Activated CD8-positive, alpha-beta T cell treated with anti-CD3 and anti-CD28 coated beads for 36 hours (primary cell): ENCODE data around the gene DAB2IP. TPM values are rescaled to one million over a fixed set of nuclear protein-coding genes. Genes with fewer than 3 reads are reported as not detected.

Experiments used
- ATAC-seq: fragments of 200-7000 bp; cut with Tn5 transposase; one replicate; pipeline ENCODE4 v1.10.0; 2021; ENCODE audit warnings: mild to moderate bottlenecking, moderate library complexity
- CTCF ChIA-PET: fragments of 350-600 bp; sonication (Branson Sonifier 250); formaldehyde crosslinking; loops from one replicate; lab custom pipeline; 2021; ENCODE audit warnings: antibody characterized with exemption; lab: Charles Lee
- POLR2A ChIA-PET: fragments of 350-600 bp; sonication (Branson Sonifier 250); formaldehyde crosslinking; loops from one replicate; lab custom pipeline; 2021; ENCODE audit warnings: antibody characterized with exemption; lab: Charles Lee
- DNase-seq: peaks from one replicate; pipeline ENCODE4 v3.0.0-alpha.2; 2020
- H3K27ac Mint-ChIP-seq: one replicate; pipeline ENCODE4 v1.8.0; 2021; ENCODE audit warnings: mild to moderate bottlenecking, mixed read lengths
- H3K27me3 Mint-ChIP-seq: one replicate; pipeline ENCODE4 v1.8.0; 2021; ENCODE audit warnings: mixed read lengths
- H3K36me3 Mint-ChIP-seq: one replicate; pipeline ENCODE4 v1.8.0; 2021; ENCODE audit warnings: low read depth, mixed read lengths
- H3K4me1 Mint-ChIP-seq: one replicate; pipeline ENCODE4 v1.8.0; 2021; ENCODE audit warnings: low read depth, mixed read lengths
- H3K4me3 Mint-ChIP-seq: one replicate; pipeline ENCODE4 v1.8.0; 2021; ENCODE audit warnings: mild to moderate bottlenecking, moderate library complexity, mixed read lengths
- H3K9me3 Mint-ChIP-seq: one replicate; pipeline ENCODE4 v1.8.0; 2021; ENCODE audit warnings: mixed read lengths
- intact Hi-C: fragments of 100-400 bp; cut with micrococcal nuclease; formaldehyde crosslinking; loops from one replicate; pipeline ENCODE4 v1.10.0; 2022
- total RNA-seq, 2 experiments: library from RNA; stranded (reverse); gene quantifications; one replicate each; pipeline ENCODE4 v1.2.3, GENCODE V29; 2021
- TF ChIP-seq, protein P1 (sequence below): fragments of 200-600 bp; IDR thresholded peaks from one replicate; pipeline ENCODE4 v1.8.0; 2022; ENCODE audit warnings: antibody characterized with exemption, mild to moderate bottlenecking

DAB2IP gene
- total RNA-seq, 2 experiments from 2014 or later = 0.54 to 1.5 TPM

DNA sequence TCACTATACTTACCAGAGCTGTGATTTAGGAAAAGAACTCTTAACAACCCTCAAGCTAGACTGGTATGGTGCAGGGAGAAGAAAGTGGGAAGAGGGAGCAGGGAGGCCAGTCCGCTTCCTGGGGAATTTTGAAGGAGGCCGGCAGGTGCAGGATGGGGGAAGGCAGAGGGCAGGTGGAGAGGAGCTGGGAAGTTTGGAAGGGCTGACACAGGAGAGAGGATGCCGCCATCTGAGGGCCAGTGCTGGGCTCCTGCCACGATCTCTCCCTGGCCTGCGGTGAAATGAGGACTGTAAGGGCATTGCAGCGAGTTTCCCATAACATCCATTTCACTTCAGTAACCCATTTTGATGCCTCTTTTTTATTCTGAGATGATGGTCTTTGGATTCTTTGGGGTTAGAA is 8.9 kb downstream of the DAB2IP start:
- peaks cover 10% of the 10 kb centered on the region for H3K27me3 Mint-ChIP-seq
- TF ChIP-seq, protein P1, sequence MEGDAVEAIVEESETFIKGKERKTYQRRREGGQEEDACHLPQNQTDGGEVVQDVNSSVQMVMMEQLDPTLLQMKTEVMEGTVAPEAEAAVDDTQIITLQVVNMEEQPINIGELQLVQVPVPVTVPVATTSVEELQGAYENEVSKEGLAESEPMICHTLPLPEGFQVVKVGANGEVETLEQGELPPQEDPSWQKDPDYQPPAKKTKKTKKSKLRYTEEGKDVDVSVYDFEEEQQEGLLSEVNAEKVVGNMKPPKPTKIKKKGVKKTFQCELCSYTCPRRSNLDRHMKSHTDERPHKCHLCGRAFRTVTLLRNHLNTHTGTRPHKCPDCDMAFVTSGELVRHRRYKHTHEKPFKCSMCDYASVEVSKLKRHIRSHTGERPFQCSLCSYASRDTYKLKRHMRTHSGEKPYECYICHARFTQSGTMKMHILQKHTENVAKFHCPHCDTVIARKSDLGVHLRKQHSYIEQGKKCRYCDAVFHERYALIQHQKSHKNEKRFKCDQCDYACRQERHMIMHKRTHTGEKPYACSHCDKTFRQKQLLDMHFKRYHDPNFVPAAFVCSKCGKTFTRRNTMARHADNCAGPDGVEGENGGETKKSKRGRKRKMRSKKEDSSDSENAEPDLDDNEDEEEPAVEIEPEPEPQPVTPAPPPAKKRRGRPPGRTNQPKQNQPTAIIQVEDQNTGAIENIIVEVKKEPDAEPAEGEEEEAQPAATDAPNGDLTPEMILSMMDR = no peak
- H3K9me3 Mint-ChIP-seq = no peaks in the 10 kb centered on the region
- H3K4me1 Mint-ChIP-seq = no peaks in the 10 kb centered on the region
- no peak overlapping the region for H3K27ac Mint-ChIP-seq
- POLR2A ChIA-PET = no interaction called here
- no peak overlapping the region for H3K4me3 Mint-ChIP-seq
- no peak for ATAC-seq
- DNase-seq = no peak
- H3K36me3 Mint-ChIP-seq = no peaks in the 10 kb centered on the region
- intact Hi-C loops = no loop called here
- CTCF ChIA-PET = no interaction called here

DNA sequence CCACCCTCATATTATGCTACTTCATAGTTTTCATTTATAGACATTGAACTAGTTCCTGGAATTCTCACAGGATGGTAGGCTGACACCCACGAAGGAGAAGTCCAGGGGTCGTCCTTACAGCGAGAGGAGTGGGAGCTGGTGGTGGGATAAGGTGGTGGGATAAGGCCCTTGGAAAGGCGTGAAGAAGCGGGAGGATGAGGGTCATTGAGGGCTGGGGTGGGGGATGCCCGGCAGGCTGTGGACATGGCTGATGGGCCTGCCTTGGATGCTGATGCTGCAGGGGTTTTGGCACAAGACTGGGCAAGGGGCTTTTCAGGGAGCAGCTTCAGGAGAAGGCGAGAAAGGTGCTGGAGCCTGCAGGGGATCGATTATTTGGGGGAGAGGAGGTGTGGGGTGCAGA is 9.4 kb downstream of the DAB2IP start:
- no peak for ATAC-seq
- Mint-ChIP-seq H3K36me3 (no peaks in the 10 kb centered on the region), H3K27me3 (peaks cover 12% of the 10 kb centered on the region), H3K4me1 (no peaks in the 10 kb centered on the region), H3K9me3 (no peaks in the 10 kb centered on the region), H3K27ac (no peak overlapping the region), H3K4me3 (no peak overlapping the region)
- CTCF ChIA-PET = no interaction called here
- TF ChIP-seq, protein P1 = no peak
- no peak for DNase-seq
- intact Hi-C loops = no loop called here
- POLR2A ChIA-PET = no interaction called here

DNA sequence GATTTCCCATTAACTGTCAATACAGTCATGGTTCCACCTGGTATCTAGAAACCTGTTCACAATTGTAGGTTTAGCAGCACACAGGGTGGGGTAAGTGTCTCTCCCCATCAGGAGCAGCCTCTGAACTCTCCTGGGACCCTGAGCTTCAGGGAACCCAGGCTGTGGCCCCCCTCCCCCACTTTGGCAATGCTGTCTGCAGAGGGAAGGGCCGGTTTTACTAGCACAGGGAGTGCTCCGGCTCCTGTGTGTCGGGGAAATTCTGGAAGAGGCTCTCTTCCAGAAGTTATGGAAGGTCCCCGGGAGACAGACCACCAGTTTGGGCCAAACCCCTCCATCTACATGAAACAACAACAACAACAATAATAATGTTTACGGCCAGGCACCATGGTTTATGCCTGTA is 9.9 kb downstream of the DAB2IP start:
- intact Hi-C loops = no loop called here

DNA sequence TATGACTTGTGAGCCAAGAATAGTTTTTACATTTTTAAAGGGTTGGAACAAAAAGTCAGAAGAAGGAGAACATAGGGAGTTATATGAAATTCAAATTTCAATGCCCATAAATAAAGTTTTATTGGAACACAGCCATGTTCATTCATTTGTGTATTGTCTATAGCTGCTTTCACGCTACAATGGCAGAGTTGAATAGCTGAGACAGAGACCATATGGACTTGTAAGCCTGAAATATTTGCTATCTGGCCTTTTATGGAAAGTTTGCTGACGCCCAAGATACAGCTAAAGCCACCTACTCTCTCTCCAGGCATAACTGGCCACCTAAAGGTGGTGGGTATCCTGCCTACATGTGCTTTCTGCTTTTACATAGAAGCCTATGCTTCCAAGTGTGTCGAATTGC is 10.9 kb downstream of the DAB2IP start:
- ChIA-PET CTCF (interaction anchor here (2.0 kb wide), 1 partner anchor 23 kb away, joined by 6 read pairs; no protein-coding TSS in a partner anchor), POLR2A (interaction anchor here (0.6 kb wide), 1 partner anchor 58 kb away, joined by 3 read pairs; no protein-coding TSS in a partner anchor)
- Mint-ChIP-seq H3K27me3 (peaks cover 10% of the 10 kb centered on the region), H3K4me3 (no peak overlapping the region), H3K36me3 (no peaks in the 10 kb centered on the region), H3K27ac (no peak overlapping the region), H3K9me3 (no peaks in the 10 kb centered on the region), H3K4me1 (no peaks in the 10 kb centered on the region)
- DNase-seq (no peak), ATAC-seq (no peak)
- TF ChIP-seq, protein P1 = no peak
- intact Hi-C loops = no loop called here

More for the DNA sequence above, 9.9 kb downstream of the DAB2IP start:
- no peak for ATAC-seq
- POLR2A ChIA-PET = no interaction called here
- CTCF ChIA-PET = no interaction called here
- H3K36me3 Mint-ChIP-seq = no peaks in the 10 kb centered on the region
- no peak for DNase-seq
- no peaks in the 10 kb centered on the region for H3K9me3 Mint-ChIP-seq
- TF ChIP-seq, protein P1 = no peak
- H3K4me1 Mint-ChIP-seq = no peaks in the 10 kb centered on the region
- no peak overlapping the region for H3K4me3 Mint-ChIP-seq
- H3K27me3 Mint-ChIP-seq = peaks cover 13% of the 10 kb centered on the region
- H3K27ac Mint-ChIP-seq = no peak overlapping the region

DNA sequence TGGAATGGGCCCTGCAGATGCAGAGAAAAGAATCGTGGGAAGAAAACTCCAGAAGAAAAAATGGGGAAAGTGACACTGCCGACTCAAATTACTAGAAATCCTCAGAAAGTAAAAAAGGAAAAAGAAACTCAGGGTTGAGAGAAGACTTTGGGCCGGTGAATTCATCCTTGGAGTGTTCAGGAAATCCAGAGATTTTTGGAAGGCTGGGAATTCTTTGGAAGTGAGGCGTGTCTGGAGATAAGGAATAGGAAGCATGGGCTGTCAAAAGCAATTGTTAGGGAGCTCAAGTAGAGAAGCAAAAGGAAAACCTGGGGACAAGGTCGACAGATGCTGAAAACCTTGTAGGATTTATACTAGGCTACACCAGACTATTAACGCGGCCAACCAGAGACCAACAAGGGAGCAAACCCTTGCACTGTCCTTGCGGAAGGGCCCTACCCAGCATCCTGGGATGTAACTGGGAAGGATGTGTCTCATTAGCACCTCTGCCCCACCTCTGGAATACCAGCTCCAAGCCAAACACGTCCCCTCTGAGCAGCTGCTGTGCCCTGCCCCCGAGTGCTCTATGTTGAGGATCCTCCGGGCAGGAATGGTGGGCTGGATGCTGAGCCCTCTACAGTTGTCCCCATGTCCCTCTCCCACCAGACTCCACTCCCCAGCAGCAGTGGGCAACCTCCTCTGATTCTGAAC is 11.6 kb downstream of the DAB2IP start:
- Mint-ChIP-seq H3K27me3 (peaks cover 10% of the 10 kb centered on the region), H3K9me3 (no peaks in the 10 kb centered on the region), H3K27ac (no peak overlapping the region), H3K4me1 (no peaks in the 10 kb centered on the region), H3K36me3 (no peaks in the 10 kb centered on the region), H3K4me3 (no peak overlapping the region)
- intact Hi-C loops = no loop called here
- TF ChIP-seq, protein P1 = no peak
- ChIA-PET POLR2A (interaction anchor here (0.6 kb wide), 1 partner anchor 59 kb away, joined by 3 read pairs; no protein-coding TSS in a partner anchor), CTCF (interaction anchor here (1.0 to 2.0 kb wide), 2 partner anchors 22 to 300 kb away, joined by 3 to 6 read pairs; no protein-coding TSS in a partner anchor)
- no peak for ATAC-seq
- no peak for DNase-seq
